Astrocyte (in vitro differentiated cells and primary cell): ENCODE measurements around the gene SORBS2.

Experiments used
- EZH2 ChIP-seq: IDR thresholded peaks from 2 replicates; pipeline ENCODE4 v1.6.1; 2012; ENCODE audit warnings: mild to moderate bottlenecking, low read length, inconsistent platforms; ENCODE audit not compliant: insufficient read depth
- TF ChIP-seq, protein P1 (sequence below): IDR thresholded peaks from 2 replicates; pipeline ENCODE4 v1.5.1; 2011; ENCODE audit warnings: low read depth, mild to moderate bottlenecking, inconsistent platforms, low read length, moderate library complexity; ENCODE audit not compliant: insufficient read depth

DNA sequence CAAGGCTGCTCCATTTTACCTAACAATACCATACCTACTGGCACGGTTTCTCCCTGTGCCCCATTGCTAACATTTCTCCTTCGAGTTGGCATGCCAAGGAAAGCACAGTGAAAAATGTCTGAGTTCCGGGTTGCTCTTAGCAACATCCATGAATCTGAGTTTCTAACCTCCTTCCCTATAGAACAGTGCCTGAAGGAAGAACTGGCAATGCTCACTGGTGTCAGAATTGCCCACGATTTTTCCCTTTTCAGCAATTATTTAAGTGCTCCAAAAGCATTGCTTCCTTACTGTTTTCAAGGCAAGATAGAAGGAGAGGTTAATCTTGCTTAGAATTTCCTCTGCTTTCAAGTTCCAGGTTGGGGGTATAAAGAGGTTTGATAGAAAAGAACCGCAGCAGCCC, 75.1 kb downstream of the SORBS2 start:
- TF ChIP-seq, protein P1, sequence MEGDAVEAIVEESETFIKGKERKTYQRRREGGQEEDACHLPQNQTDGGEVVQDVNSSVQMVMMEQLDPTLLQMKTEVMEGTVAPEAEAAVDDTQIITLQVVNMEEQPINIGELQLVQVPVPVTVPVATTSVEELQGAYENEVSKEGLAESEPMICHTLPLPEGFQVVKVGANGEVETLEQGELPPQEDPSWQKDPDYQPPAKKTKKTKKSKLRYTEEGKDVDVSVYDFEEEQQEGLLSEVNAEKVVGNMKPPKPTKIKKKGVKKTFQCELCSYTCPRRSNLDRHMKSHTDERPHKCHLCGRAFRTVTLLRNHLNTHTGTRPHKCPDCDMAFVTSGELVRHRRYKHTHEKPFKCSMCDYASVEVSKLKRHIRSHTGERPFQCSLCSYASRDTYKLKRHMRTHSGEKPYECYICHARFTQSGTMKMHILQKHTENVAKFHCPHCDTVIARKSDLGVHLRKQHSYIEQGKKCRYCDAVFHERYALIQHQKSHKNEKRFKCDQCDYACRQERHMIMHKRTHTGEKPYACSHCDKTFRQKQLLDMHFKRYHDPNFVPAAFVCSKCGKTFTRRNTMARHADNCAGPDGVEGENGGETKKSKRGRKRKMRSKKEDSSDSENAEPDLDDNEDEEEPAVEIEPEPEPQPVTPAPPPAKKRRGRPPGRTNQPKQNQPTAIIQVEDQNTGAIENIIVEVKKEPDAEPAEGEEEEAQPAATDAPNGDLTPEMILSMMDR = no peak
- no peak for TF ChIP-seq EZH2
